Type B pancreatic cell (in vitro differentiated cells): Measurements from ENCODE around the gene PGLYRP1. TPM values are rescaled to one million over a fixed set of nuclear protein-coding genes. Genes with fewer than 3 reads are reported as not detected.

Experiments used
- DNase-seq: peaks from one replicate; pipeline ENCODE4 v3.0.0; 2021; ENCODE audit warnings: mixed read lengths; ENCODE audit not compliant: unreplicated experiment; ENCODE audit errors: extremely low spot score
- H3K27ac Mint-ChIP-seq: 2 replicates; pipeline ENCODE4 v1.8.0; 2021; ENCODE audit warnings: mild to moderate bottlenecking, mixed read lengths
- H3K27me3 Mint-ChIP-seq: 2 replicates; pipeline ENCODE4 v1.8.0; 2021; ENCODE audit warnings: mixed read lengths
- H3K36me3 Mint-ChIP-seq: 2 replicates; pipeline ENCODE4 v1.8.0; 2021; ENCODE audit warnings: mixed read lengths
- H3K4me1 Mint-ChIP-seq: one replicate; pipeline ENCODE4 v1.8.0; 2021; ENCODE audit warnings: mixed read lengths; ENCODE audit not compliant: unreplicated experiment
- H3K4me3 Mint-ChIP-seq: 2 replicates; pipeline ENCODE4 v1.8.0; 2021; ENCODE audit warnings: mild to moderate bottlenecking, mixed read lengths
- H3K9me3 Mint-ChIP-seq: 2 replicates; pipeline ENCODE4 v1.8.0; 2021; ENCODE audit warnings: mixed read lengths
- CTCF ChIP-seq: fragments of 200-600 bp; sonication (generic); conservative IDR thresholded peaks from 2 replicates; pipeline ENCODE4 v1.5.0; 2021; ENCODE audit warnings: antibody characterized with exemption, mild to moderate bottlenecking
- total RNA-seq: library from RNA; stranded (reverse); gene quantifications from 2 replicates; pipeline ENCODE4 v1.2.1, GENCODE V29; 2021; ENCODE audit warnings: low replicate concordance

Gene PGLYRP1
- total RNA-seq, 1 donor from 2014 or later, result not detected

GRCh38 chr19:46017874-46018675 lies 4.8 kb downstream of the PGLYRP1 start:
- Mint-ChIP-seq H3K36me3 (no peaks in the 10 kb centered on the region), H3K9me3 (no peaks in the 10 kb centered on the region), H3K27me3 (peaks cover 20% of the 10 kb centered on the region), H3K4me3 (no peak overlapping the region), H3K4me1 (peaks cover 6% of the 10 kb centered on the region), H3K27ac (no peak overlapping the region)
- DNase-seq, result no peak
- TF ChIP-seq CTCF, result no peak

- H3K36me3 Mint-ChIP-seq, result no peaks in the 10 kb centered on the region
- H3K27me3 Mint-ChIP-seq, result peaks cover 20% of the 10 kb centered on the region
- peak overlapping the region; percentile 69 for H3K4me3 Mint-ChIP-seq
- no peaks in the 10 kb centered on the region for H3K9me3 Mint-ChIP-seq
- peaks cover 6% of the 10 kb centered on the region for H3K4me1 Mint-ChIP-seq
- DNase-seq, result no peak
- no peak overlapping the region for H3K27ac Mint-ChIP-seq
- TF ChIP-seq CTCF, result peak; percentile 56
Observed at GRCh38 chr19:46017095-46017429, 5.8 kb downstream of the PGLYRP1 start.

GRCh38 chr19:46016426-46017094 lies 6.3 kb downstream of the PGLYRP1 start:
- peaks cover 20% of the 10 kb centered on the region for H3K27me3 Mint-ChIP-seq
- H3K4me3 Mint-ChIP-seq, result peak overlapping the region; percentile 90
- peak; percentile 85 for DNase-seq
- H3K36me3 Mint-ChIP-seq, result no peaks in the 10 kb centered on the region
- H3K4me1 Mint-ChIP-seq, result peaks cover 6% of the 10 kb centered on the region
- peak overlapping the region; percentile 87 for H3K27ac Mint-ChIP-seq
- no peaks in the 10 kb centered on the region for H3K9me3 Mint-ChIP-seq
- TF ChIP-seq CTCF, result peak; percentile 94

- Mint-ChIP-seq H3K27me3 (peaks cover 20% of the 10 kb centered on the region), H3K4me3 (peak overlapping the region; percentile 90), H3K27ac (peak overlapping the region; percentile 87), H3K4me1 (peaks cover 6% of the 10 kb centered on the region), H3K36me3 (no peaks in the 10 kb centered on the region), H3K9me3 (no peaks in the 10 kb centered on the region)
- TF ChIP-seq CTCF, result no peak
- DNase-seq, result no peak
Observed at GRCh38 chr19:46015687-46016425, 7.0 kb downstream of the PGLYRP1 start.

GRCh38 chr19:46014941-46015686 lies 7.7 kb downstream of the PGLYRP1 start:
- Mint-ChIP-seq H3K4me1 (peaks cover 6% of the 10 kb centered on the region), H3K9me3 (no peaks in the 10 kb centered on the region), H3K27me3 (peaks cover 20% of the 10 kb centered on the region), H3K36me3 (no peaks in the 10 kb centered on the region), H3K27ac (peak overlapping the region; percentile 93), H3K4me3 (peak overlapping the region; percentile 92)
- peak; percentile 13 for TF ChIP-seq CTCF
- DNase-seq, result no peak
